IMR-90 (cell line): ENCODE data around the gene TELO2.

Experiments
- CEBPB ChIP-seq: IDR thresholded peaks from 2 replicates; pipeline ENCODE4 v1.6.1; 2012; ENCODE audit warnings: low read depth, low read length, improper control_type of control experiment
- CHD1 ChIP-seq: IDR thresholded peaks from 2 replicates; pipeline ENCODE4 v1.6.1; 2012; ENCODE audit warnings: low read depth, low read length, improper control_type of control experiment
- FOS ChIP-seq: fragments of 150-350 bp; IDR thresholded peaks from 2 replicates; pipeline ENCODE4 v1.6.1; 2016; ENCODE audit warnings: low read depth, low read length
- MAFK ChIP-seq: IDR thresholded peaks from 2 replicates; pipeline ENCODE4 v1.6.1; 2012; ENCODE audit warnings: low read depth, low read length, improper control_type of control experiment
- MAZ ChIP-seq: IDR thresholded peaks from 2 replicates; pipeline ENCODE4 v1.6.1; 2012; ENCODE audit warnings: low read depth, mild to moderate bottlenecking, low read length, improper control_type of control experiment, moderate library complexity, borderline replicate concordance
- MXI1 ChIP-seq: IDR thresholded peaks from 2 replicates; pipeline ENCODE4 v1.6.1; 2012; ENCODE audit warnings: low read depth, mild to moderate bottlenecking, low read length, moderate library complexity, borderline replicate concordance
- POLR2A ChIP-seq: IDR thresholded peaks from 2 replicates; pipeline ENCODE4 v1.6.1; 2012; ENCODE audit warnings: mild to moderate bottlenecking, low read depth, low read length
- RAD21 ChIP-seq: IDR thresholded peaks from 2 replicates; pipeline ENCODE4 v1.6.1; 2012; ENCODE audit warnings: low read length, improper control_type of control experiment
- RCOR1 ChIP-seq: IDR thresholded peaks from 2 replicates; pipeline ENCODE4 v1.6.1; 2012; ENCODE audit warnings: mild to moderate bottlenecking, low read length, improper control_type of control experiment; ENCODE audit not compliant: insufficient replicate concordance
- RFX5 ChIP-seq: IDR thresholded peaks from 2 replicates; pipeline ENCODE4 v1.8.0; 2012; ENCODE audit warnings: low read depth, mild to moderate bottlenecking, low read length, moderate library complexity
- SMC3 ChIP-seq: fragments of 150-350 bp; IDR thresholded peaks from 2 replicates; pipeline ENCODE4 v1.6.1; 2016; ENCODE audit warnings: low read depth, mild to moderate bottlenecking, antibody characterized with exemption, low read length, moderate library complexity
- TF ChIP-seq, protein P1 (sequence below): conservative IDR thresholded peaks from 2 replicates; pipeline ENCODE4 v1.5.1; 2012; ENCODE audit warnings: mild to moderate bottlenecking, low read depth, low read length, improper control_type of control experiment
- TF ChIP-seq, protein P2 (sequence below): fragments of 150-350 bp; IDR thresholded peaks from 2 replicates; pipeline ENCODE4 v1.6.1; 2017; ENCODE audit warnings: mild to moderate bottlenecking, antibody characterized with exemption, low read length, low read depth
- TF ChIP-seq, protein P3 (sequence below): fragments of 150-350 bp; IDR thresholded peaks from 2 replicates; pipeline ENCODE4 v1.6.1; 2016; ENCODE audit warnings: low read depth, mild to moderate bottlenecking, low read length, moderate library complexity, borderline replicate concordance

DNA sequence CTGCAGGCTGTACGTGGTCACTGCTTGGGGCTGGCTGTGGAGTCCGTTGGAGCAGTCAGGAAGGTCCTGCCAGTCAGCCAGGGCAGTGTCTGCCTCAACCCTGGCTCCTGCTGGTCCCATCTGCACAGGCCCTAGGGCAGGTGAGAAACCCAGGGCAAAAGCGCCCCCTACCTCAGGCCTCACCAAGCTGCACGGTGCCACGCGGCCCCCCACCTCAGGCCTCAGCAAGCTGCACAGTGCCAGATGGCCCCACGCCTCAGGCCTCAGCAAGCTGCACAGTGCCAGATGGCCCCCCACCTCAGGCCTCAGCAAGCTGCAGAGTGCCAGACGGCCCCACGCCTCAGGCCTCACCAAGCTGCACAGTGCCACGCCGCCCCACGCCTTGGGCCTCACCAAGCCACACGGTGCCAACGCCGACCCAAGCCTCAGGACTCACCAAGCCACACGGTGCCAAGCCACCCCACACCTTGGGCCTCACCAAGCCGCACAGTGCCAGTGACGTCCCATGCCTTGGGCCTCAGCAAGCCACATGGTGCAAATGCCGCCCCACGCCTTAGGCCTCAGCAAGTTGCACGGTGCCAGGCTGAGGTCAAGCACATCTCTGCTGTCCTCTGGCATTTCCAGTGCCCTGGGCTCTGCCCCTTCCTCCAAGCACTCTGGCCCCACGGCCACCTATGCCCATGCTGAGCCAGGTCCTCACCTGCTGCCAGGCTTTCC lies 45.8 kb downstream of the TELO2 start:
- TF ChIP-seq POLR2A (no peak), RAD21 (no peak), SMC3 (no peak), FOS (no peak), MAZ (no peak), CHD1 (no peak), CEBPB (no peak), MAFK (no peak), RCOR1 (no peak), MXI1 (no peak), RFX5 (no peak)
- TF ChIP-seq, protein P1, sequence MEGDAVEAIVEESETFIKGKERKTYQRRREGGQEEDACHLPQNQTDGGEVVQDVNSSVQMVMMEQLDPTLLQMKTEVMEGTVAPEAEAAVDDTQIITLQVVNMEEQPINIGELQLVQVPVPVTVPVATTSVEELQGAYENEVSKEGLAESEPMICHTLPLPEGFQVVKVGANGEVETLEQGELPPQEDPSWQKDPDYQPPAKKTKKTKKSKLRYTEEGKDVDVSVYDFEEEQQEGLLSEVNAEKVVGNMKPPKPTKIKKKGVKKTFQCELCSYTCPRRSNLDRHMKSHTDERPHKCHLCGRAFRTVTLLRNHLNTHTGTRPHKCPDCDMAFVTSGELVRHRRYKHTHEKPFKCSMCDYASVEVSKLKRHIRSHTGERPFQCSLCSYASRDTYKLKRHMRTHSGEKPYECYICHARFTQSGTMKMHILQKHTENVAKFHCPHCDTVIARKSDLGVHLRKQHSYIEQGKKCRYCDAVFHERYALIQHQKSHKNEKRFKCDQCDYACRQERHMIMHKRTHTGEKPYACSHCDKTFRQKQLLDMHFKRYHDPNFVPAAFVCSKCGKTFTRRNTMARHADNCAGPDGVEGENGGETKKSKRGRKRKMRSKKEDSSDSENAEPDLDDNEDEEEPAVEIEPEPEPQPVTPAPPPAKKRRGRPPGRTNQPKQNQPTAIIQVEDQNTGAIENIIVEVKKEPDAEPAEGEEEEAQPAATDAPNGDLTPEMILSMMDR: no peak
- TF ChIP-seq, protein P2, sequence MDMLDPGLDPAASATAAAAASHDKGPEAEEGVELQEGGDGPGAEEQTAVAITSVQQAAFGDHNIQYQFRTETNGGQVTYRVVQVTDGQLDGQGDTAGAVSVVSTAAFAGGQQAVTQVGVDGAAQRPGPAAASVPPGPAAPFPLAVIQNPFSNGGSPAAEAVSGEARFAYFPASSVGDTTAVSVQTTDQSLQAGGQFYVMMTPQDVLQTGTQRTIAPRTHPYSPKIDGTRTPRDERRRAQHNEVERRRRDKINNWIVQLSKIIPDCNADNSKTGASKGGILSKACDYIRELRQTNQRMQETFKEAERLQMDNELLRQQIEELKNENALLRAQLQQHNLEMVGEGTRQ: no peak
- TF ChIP-seq, protein P3, sequence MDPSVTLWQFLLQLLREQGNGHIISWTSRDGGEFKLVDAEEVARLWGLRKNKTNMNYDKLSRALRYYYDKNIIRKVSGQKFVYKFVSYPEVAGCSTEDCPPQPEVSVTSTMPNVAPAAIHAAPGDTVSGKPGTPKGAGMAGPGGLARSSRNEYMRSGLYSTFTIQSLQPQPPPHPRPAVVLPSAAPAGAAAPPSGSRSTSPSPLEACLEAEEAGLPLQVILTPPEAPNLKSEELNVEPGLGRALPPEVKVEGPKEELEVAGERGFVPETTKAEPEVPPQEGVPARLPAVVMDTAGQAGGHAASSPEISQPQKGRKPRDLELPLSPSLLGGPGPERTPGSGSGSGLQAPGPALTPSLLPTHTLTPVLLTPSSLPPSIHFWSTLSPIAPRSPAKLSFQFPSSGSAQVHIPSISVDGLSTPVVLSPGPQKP: no peak
